Measurements from ENCODE around the gene CRACR2A.

- TF ChIP-seq, protein P1, sequence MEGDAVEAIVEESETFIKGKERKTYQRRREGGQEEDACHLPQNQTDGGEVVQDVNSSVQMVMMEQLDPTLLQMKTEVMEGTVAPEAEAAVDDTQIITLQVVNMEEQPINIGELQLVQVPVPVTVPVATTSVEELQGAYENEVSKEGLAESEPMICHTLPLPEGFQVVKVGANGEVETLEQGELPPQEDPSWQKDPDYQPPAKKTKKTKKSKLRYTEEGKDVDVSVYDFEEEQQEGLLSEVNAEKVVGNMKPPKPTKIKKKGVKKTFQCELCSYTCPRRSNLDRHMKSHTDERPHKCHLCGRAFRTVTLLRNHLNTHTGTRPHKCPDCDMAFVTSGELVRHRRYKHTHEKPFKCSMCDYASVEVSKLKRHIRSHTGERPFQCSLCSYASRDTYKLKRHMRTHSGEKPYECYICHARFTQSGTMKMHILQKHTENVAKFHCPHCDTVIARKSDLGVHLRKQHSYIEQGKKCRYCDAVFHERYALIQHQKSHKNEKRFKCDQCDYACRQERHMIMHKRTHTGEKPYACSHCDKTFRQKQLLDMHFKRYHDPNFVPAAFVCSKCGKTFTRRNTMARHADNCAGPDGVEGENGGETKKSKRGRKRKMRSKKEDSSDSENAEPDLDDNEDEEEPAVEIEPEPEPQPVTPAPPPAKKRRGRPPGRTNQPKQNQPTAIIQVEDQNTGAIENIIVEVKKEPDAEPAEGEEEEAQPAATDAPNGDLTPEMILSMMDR (conservative IDR thresholded peaks at IDR 0.05; ENCODE audit: low read depth, low read length), result peak; percentile 43; the same call in 1 of the 2 replicates
- no peak for TF ChIP-seq EZH2 (IDR thresholded peaks at IDR 0.05; ENCODE audit: low read length, unreplicated experiment)
Observed at GRCh38 chr12:3797531-3798048, 44.7 kb upstream of the CRACR2A start.
